T-helper 2 cell treated with Interferon-gamma antibody and Interleukin-4, amounts not matched to agents 5 μg/mL and 100 μg/mL, for 36 hours (primary cell): Measurements from ENCODE around the gene HOXD9.

Experiments
- DNase-seq: peaks from one replicate; pipeline ENCODE4 v3.0.0; 2021; ENCODE audit warnings: low spot score
- H3K27ac Mint-ChIP-seq: one replicate; pipeline ENCODE4 v1.8.0; 2021; ENCODE audit warnings: mild to moderate bottlenecking, mixed read lengths
- H3K27me3 Mint-ChIP-seq: one replicate; pipeline ENCODE4 v1.8.0; 2021; ENCODE audit warnings: low read depth, mixed read lengths
- H3K36me3 Mint-ChIP-seq: one replicate; pipeline ENCODE4 v1.8.0; 2021; ENCODE audit warnings: low read depth, mixed read lengths
- H3K4me1 Mint-ChIP-seq: one replicate; pipeline ENCODE4 v1.8.0; 2021; ENCODE audit warnings: low read depth, mixed read lengths
- H3K4me3 Mint-ChIP-seq: one replicate; pipeline ENCODE4 v1.8.0; 2022; ENCODE audit warnings: mild to moderate bottlenecking, moderate library complexity, mixed read lengths
- H3K9me3 Mint-ChIP-seq: one replicate; pipeline ENCODE4 v1.8.0; 2021; ENCODE audit warnings: mixed read lengths

The HOXD9 gene

DNA sequence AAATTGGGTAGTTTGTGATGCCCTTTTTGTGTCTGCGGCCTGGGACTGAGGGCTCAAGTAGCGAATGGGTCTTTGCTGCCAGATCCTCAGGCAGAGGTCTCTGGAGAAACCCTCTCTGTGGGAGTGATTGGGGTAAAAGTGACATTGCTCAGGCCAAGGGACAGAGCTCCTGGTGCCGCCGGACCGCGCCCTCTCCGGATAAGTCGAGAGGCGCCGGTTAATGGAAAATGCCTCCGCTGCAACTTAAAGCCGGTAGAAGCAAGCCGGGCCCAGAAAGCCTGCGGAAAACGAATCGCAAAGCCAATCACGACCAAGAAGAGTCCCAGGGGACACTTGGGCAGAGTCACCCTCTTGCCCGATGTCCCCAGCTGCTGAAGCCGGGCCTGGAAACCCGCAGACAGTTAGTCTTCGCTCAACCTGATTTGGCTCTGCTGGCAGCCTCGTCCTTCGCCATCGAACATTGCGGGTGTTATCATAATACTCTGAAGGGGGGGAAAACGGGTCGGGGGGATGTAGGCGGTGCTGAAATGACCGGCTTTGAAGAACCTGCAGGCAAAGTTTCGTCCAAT is 23.3 kb upstream of the HOXD9 start:
- no peak for DNase-seq
- no peaks in the 10 kb centered on the region for H3K9me3 Mint-ChIP-seq
- peaks cover 97% of the 10 kb centered on the region for H3K27me3 Mint-ChIP-seq
- no peaks in the 10 kb centered on the region for H3K36me3 Mint-ChIP-seq
- peaks cover 8% of the 10 kb centered on the region for H3K4me1 Mint-ChIP-seq
- H3K4me3 Mint-ChIP-seq = no peak overlapping the region
- H3K27ac Mint-ChIP-seq = no peak overlapping the region

DNA sequence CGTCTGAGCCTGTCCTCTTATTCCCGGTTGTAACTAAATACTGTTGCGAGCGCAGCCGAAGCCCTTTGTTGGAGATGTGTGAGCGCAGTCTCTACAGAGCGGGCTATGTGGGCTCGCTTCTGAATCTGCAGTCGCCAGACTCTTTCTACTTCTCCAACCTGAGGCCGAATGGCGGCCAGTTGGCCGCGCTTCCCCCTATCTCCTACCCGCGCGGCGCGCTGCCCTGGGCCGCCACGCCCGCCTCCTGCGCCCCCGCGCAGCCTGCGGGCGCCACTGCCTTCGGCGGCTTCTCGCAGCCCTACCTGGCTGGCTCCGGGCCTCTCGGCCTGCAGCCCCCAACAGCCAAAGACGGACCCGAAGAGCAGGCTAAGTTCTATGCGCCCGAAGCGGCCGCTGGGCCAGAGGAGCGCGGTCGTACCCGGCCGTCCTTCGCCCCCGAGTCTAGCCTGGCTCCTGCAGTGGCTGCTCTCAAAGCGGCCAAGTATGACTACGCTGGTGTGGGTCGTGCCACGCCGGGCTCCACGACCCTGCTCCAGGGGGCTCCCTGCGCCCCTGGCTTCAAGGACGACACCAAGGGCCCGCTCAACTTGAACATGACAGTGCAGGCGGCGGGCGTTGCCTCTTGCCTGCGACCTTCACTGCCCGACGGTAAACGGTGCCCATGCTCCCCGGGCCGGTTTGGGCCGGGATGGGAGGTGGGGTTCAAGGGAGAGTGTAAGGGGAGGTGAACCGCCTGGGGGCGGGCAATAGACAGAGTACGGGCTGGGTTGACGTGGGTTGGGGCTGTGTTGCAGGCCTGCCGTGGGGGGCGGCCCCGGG is 22.6 kb upstream of the HOXD9 start, which contains the start of gene HOXD12:
TSS of gene HOXD12 (plus strand) at position 68 of the 819 bp plus-strand sequence. CDS start at position 75, 7 bp downstream.
- Mint-ChIP-seq H3K27ac (no peak within 1 kb of the TSS), H3K9me3 (no peaks in the 10 kb centered on the region), H3K36me3 (no peaks in the 10 kb centered on the region), H3K4me1 (peaks cover 8% of the 10 kb centered on the region), H3K4me3 (no peak within 1 kb of the TSS), H3K27me3 (peaks cover 97% of the 10 kb centered on the region)
- DNase-seq = no peak

DNA sequence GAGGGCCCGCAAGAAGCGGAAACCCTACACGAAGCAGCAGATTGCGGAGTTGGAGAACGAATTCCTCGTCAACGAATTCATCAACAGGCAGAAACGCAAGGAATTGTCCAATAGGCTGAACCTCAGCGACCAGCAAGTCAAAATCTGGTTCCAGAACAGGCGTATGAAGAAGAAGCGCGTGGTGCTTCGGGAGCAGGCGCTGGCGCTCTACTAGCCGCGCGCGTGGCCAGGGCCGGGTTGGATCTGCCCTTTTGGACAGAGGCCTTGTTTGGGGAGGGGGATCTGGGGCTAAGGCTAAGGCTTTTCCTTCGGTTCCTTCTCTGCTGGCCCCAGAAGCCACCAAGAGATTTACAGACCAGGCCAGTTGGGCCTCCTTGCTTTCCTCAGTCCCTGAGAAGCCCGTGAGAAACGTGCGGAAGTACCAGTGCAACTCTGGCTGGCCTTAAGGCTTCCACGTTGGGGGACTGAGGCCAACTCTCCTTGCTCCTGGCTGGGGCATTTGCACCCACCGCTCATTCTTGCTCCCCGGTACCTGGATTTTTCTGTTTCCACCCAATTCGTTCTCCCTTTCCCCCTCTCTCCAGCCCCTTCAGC is 21.9 kb upstream of the HOXD9 start:
- Mint-ChIP-seq H3K4me1 (peaks cover 8% of the 10 kb centered on the region), H3K36me3 (no peaks in the 10 kb centered on the region), H3K4me3 (no peak overlapping the region), H3K27me3 (peaks cover 97% of the 10 kb centered on the region), H3K9me3 (no peaks in the 10 kb centered on the region), H3K27ac (no peak overlapping the region)
- no peak for DNase-seq

DNA sequence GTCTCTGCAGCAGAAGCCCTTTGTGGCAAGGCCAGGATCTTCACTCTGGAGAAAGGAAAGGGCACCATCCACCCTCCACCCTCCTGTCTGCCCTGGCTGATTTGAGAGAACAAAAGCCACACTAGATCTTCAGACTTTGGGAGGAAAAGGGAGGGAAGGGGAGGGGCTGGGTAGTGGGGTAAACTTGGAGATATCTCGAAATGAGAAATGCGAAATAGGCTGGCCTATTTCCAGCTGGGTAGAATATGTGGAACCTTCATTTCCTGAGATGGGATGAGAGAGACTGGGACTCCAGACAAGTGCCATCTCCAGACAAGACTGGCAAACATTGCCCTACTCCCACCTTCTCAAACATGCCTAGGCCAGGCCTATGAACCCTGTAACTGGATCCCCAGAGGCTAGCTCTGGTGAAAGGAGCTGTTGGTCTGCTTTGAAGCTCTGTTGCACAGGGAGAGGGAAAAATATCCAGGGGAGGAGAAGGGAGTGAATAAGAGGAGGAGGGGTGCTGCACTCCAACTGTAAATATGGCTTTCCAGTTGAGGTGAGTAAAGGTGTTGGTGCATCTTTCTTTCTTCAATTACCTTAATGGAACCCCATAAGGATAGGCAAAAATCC is 21.2 kb upstream of the HOXD9 start:
- DNase-seq = no peak
- Mint-ChIP-seq H3K36me3 (peaks cover 2% of the 10 kb centered on the region), H3K4me1 (peaks cover 10% of the 10 kb centered on the region), H3K27ac (no peak overlapping the region), H3K27me3 (peaks cover 98% of the 10 kb centered on the region), H3K4me3 (no peak overlapping the region), H3K9me3 (no peaks in the 10 kb centered on the region)

DNA sequence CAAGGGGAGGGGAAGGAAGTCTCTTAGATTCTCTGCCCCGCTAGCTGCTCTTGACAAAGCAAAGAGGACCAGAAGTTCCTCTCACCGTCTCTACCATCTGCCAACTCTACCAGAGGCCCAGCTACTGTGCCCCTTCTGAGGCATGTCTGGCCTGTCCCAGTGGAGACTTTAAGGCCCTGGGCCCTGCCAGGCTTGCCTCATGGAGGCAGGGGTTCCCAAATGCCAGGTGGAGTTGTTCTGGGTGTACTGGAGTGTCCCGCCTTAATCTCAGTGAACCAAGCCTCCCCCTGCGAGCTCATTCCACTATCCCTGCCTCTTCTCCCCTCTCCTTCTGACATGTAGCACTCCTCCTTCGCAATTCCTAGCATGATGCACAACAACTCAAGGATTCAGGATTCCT is 20.7 kb upstream of the HOXD9 start:
- Mint-ChIP-seq H3K27me3 (peaks cover 95% of the 10 kb centered on the region), H3K27ac (no peak overlapping the region), H3K4me1 (peaks cover 7% of the 10 kb centered on the region), H3K36me3 (peaks cover 3% of the 10 kb centered on the region), H3K9me3 (no peaks in the 10 kb centered on the region), H3K4me3 (no peak overlapping the region)
- no peak for DNase-seq

DNA sequence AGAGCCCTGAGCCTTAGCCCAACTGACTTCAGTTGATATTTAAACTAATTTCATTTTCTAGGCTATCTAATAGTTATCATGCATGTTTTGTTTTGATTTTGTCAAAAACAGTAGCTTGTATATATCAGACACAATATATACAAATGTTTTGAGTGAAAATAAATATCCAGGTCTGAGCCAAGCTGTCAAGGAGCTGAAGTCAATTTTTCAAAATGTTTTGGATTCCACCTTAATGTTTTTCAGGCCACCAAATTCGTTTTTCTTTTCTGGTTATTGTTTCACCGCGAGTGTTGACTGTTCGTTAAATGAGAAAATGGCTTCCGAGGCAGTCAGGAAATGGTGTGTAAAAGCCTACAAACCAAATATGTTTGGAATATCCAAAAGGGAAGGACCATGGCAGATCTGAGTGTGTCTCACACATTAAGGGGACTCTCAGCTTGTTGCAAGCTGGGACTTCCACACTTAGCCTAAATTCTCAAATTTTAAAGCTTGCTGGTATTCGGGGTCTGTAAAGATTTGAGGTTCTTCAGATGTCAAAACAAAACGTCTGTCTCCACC is 20.1 kb upstream of the HOXD9 start:
- peaks cover 7% of the 10 kb centered on the region for H3K4me1 Mint-ChIP-seq
- no peak for DNase-seq
- H3K27ac Mint-ChIP-seq = no peak overlapping the region
- H3K4me3 Mint-ChIP-seq = no peak overlapping the region
- peaks cover 93% of the 10 kb centered on the region for H3K27me3 Mint-ChIP-seq
- H3K36me3 Mint-ChIP-seq = peaks cover 3% of the 10 kb centered on the region
- H3K9me3 Mint-ChIP-seq = no peaks in the 10 kb centered on the region

DNA sequence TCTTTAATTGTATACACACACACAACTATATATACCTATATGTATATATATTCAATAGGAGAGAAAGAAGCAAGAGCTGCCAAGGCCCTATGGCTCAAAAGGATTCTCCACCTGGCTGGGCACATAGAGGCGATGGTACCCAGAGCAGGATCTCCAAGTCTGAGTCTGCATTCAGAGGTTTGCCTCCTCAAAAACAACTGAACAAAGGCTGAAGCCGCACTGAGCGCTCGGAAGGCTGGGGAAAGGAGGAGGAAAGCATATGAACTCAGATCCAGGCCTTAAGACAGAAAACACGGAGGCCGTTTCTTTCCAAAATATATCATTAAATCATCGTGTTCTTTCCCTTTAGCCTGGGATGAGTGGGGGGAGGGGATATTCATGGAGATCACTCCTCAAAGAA is 19.3 kb upstream of the HOXD9 start:
- Mint-ChIP-seq H3K27me3 (peaks cover 84% of the 10 kb centered on the region), H3K36me3 (peaks cover 3% of the 10 kb centered on the region), H3K4me3 (no peak overlapping the region), H3K9me3 (no peaks in the 10 kb centered on the region), H3K27ac (no peak overlapping the region), H3K4me1 (peaks cover 3% of the 10 kb centered on the region)
- DNase-seq = no peak

DNA sequence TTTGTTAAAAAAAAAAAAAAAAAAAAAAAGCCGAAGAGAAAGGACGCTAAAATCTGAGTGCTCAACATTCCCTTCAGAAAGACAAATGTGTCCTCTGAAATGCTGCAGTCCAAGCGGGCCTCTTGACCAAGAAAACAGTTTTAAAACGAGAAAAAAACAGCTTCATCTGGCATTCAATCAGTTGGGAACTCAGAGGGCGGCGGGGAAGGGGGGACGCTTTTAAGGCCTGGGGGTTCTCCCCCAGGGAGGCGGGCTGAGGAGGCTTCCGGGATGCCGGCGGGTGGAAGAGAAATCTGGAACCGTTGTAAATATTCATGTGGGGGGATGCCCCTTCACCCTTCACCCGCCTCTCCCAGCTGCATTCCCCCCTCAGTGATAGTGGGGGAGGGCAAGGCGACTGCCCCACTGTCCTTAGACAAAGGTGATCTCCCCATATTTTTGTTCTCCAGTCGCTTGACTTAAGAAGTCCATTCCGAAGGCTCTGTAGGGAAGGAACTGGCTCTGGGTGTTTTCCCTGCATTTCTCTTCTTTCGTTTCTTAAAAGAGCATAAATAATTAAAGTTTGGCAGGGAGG is 18.7 kb upstream of the HOXD9 start:
- no peak for DNase-seq
- H3K27ac Mint-ChIP-seq = no peak overlapping the region
- H3K27me3 Mint-ChIP-seq = peaks cover 83% of the 10 kb centered on the region
- H3K4me1 Mint-ChIP-seq = peaks cover 3% of the 10 kb centered on the region
- H3K9me3 Mint-ChIP-seq = no peaks in the 10 kb centered on the region
- H3K36me3 Mint-ChIP-seq = peaks cover 3% of the 10 kb centered on the region
- no peak overlapping the region for H3K4me3 Mint-ChIP-seq

DNA sequence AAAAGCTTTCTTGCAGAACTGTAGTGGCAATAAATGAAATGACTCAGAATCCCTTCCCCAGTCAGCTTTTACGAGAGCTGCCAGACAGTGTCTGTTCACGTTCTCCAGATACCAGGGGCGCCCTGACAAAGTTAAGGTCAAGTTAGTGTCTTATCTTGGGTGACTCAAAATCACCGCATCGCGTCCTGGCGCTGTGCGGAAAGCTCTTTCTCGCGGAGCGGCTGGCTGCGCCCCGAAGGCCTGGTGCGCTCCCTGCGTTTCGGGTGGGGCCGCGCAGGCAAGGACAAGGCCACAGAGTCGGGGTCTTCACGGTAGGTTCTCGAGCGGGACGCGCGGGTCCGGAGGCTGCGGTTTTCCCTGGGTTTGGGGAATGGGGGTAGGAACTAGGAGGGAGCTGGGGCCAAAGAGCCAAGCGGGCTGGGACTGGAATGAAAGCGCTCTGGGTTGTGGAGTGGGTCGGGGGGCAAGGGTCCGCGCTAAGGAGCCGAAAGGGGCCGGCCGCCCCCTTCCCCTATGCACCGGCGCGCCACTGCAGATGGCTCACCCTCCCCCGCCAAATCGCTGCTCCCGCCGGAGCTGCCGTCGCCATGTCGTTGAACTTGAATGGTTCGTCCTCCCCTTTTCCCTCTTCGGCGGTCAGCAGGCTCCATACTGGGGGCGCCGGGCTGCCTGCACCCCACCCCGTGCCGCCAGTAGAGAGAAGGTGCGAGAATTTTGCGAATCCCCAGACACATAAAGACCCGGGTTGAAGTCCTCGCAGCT is 18.0 kb upstream of the HOXD9 start:
- Mint-ChIP-seq H3K27ac (peak overlapping the region; percentile 73), H3K4me3 (no peak overlapping the region), H3K9me3 (peaks cover 3% of the 10 kb centered on the region), H3K36me3 (peaks cover 3% of the 10 kb centered on the region), H3K4me1 (peaks cover 5% of the 10 kb centered on the region), H3K27me3 (peaks cover 83% of the 10 kb centered on the region)
- DNase-seq = no peak

DNA sequence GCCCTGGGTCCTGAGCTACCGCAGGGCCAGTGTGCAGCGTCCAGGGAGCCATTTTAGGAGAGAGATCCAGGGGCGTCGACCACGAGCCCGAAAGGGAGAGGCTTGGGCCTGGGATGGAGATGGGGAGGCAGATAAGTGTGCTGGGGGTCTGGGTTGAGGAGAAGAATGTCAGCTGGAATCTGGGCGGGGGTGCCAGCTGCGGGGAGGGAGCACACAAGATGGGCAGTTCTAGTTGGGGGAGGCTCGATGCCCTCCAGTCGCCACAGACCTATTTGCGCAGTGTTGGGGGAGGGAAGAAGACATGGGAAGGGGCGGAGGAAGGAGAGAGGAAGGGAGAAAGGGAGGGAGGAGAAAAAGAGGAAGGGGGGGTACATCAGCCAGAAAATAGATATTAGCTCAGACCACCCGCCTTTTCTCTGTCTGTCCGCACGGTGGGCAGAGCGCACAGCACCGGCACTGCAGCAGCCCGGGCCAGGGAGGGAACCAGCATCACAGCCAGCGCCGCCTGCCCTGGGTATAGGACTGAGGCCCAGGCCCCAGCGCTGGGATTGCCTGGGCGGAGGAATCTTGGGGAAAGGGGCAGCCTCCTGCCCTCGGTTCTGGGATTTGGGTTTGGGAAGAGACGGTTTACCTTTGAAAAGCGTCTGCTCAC is 17.3 kb upstream of the HOXD9 start:
- Mint-ChIP-seq H3K27me3 (peaks cover 85% of the 10 kb centered on the region), H3K4me1 (peaks cover 5% of the 10 kb centered on the region), H3K36me3 (peaks cover 3% of the 10 kb centered on the region), H3K27ac (peak overlapping the region; percentile 73), H3K9me3 (peaks cover 4% of the 10 kb centered on the region), H3K4me3 (no peak overlapping the region)
- DNase-seq = no peak

DNA sequence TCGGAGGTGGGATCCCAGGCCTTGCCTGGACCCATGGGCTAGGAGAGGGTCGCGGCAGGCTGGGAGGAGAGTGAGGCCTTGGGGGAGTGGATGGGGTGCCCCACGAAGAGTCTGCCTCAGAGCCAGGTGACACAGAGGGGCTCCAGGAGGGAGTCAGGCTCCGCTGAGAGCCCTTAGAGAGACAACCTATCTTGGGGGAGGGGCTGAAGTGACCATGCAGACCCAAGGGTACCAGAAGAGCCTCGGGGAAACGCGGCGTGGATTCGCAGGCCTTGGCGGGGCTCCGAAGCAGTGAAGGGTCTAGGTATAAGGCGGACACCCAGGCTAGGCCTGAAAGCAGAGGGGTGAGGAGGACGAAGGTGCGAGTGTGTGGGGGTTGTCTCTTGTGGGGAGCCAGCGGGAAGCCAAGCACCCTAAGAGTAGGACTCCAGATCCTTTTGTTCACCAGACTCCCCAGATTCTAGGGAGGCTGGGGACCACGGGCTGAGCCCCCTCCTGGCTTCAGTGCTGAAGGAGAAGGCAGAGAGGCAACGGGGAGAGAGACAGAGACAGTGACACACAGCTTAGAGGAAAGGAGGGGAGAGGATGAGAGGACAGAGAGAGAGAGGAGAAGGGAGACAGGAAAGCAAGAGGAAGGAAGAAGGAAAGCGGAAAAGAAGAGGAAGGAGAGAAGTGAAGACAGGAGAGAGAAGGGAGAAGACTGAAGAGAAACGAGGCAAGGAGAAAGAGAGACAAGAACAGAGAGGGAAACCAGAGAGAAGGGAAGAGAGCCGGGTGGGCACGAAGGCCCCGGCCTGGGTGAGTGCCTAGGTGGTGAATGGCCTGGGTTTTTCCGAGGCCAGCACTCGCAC is 16.6 kb upstream of the HOXD9 start:
- Mint-ChIP-seq H3K36me3 (peaks cover 3% of the 10 kb centered on the region), H3K4me1 (peaks cover 5% of the 10 kb centered on the region), H3K27ac (peak overlapping the region; percentile 90), H3K4me3 (peak overlapping the region; percentile 39), H3K27me3 (peaks cover 84% of the 10 kb centered on the region), H3K9me3 (peaks cover 4% of the 10 kb centered on the region)
- no peak for DNase-seq
